SH-SY5Y (cell line): Measurements from ENCODE around the gene TMEM42.

Experiments
- GATA2 ChIP-seq: IDR thresholded peaks from 2 replicates; pipeline ENCODE4 v1.6.1; 2011; ENCODE audit warnings: mild to moderate bottlenecking, low read depth, low read length
- GATA3 ChIP-seq: IDR thresholded peaks from 2 replicates; pipeline ENCODE4 v1.6.1; 2011; ENCODE audit warnings: low read depth, mild to moderate bottlenecking, low read length, moderate library complexity

DNA sequence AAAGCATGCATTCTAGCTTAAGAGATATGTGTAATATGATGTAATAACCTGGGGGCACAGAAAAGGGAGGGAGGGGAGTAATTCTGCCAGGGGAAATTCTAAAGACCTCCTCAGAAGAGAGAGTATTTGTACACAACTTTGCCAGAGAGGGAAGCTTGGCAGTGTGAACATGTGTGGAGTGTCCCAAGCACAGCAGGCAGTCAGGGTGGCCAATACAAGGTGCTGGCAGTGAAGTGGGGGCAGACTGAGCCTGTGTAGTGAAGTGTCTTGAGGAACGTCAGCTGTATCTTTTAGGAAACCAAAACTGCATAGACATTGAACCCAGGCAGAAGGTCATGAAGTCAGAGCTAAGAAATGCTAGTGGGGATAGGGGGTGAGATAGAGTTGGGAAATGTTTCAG, 29.7 kb upstream of the TMEM42 start:
- TF ChIP-seq GATA2 (no peak), GATA3 (no peak)
